Right lobe of liver (tissue), 6 donors: ENCODE data around the gene PDE9A. TPM values are rescaled to one million over a fixed set of nuclear protein-coding genes. Genes with fewer than 3 reads are reported as not detected.
A peak's percentile ranks its signal among the peaks of the same experiment; 100 is the strongest.

Experiments used
- ATAC-seq, 4 donors: fragments of 200-7000 bp; cut with Tn5 transposase; one replicate each; pipeline ENCODE4 v1.9.1; 2020; ENCODE audit warnings: mild to moderate bottlenecking in 4 of 4, moderate library complexity in 4 of 4
- DNase-seq, 3 donors: peaks; one replicate each; pipeline ENCODE4 v3.0.0-alpha.2; 2020
- H3K27ac ChIP-seq, 3 donors: fragments of 200-600 bp; one replicate each; pipeline ENCODE4 v1.8.0; 2022
- H3K27me3 ChIP-seq, 2 donors: fragments of 200-600 bp; one replicate each; pipeline ENCODE4 v1.8.0; 2022
- H3K36me3 ChIP-seq, 4 donors: fragments of 200-600 bp; sonication (generic) in 1 of 4; one replicate each; pipeline versions ENCODE4 v1.5.1 to v1.8.0; 2017 to 2022; ENCODE audit warnings: control low read depth in 1 of 4
- H3K4me1 ChIP-seq, 4 donors: fragments of 200-600 bp; sonication (generic) in 1 of 4; one replicate each; pipeline versions ENCODE4 v1.5.1 to v1.8.0; 2017 to 2022; ENCODE audit warnings: control low read depth in 1 of 4
- H3K4me3 ChIP-seq, 3 donors: fragments of 200-600 bp; one replicate each; pipeline ENCODE4 v1.8.0; 2022
- H3K9me3 ChIP-seq, 4 donors: fragments of 200-600 bp; sonication (generic) in 1 of 4; one replicate each; pipeline versions ENCODE4 v1.5.1 to v1.8.0; 2017 to 2022; ENCODE audit warnings: control low read depth in 1 of 4
- POLR2A ChIP-seq: fragments of 450-650 bp; IDR thresholded peaks from one replicate; pipeline ENCODE4 v1.6.1; 2017; ENCODE audit warnings: antibody characterized with exemption, mild to moderate bottlenecking
- WGBS: methylation state at CpG from one replicate; pipeline ENCODE4 v1.1.6; 2018; ENCODE audit warnings: low coverage, low lambda C conversion rate; ENCODE audit not compliant: insufficient coverage; ENCODE audit errors: missing lambda C conversion rate; 5-methylcytosine and 5-hydroxymethylcytosine counted together
- intact Hi-C, 2 donors: fragments of 100-400 bp; cut with DNase I; formaldehyde crosslinking; loops; one replicate each; pipeline versions ENCODE4 v1.11.2 to v1.14.1; 2022
- total RNA-seq, 6 experiments: library from RNA; depleted of rRNA in 2 of 6; stranded (reverse); fragments of >200 nt in 2 of 6; fragmentation: NEBNext Ultra II Directional in 3 of 6; extraction: Animal tissue kit (Norgen Biotek cat#: 25700) in 3 of 6; gene quantifications; one replicate each; pipeline versions ENCODE4 v1.1.0 to v1.2.4, GENCODE V29; 2016 to 2023
- TF ChIP-seq, protein P1 (sequence below), 4 donors: fragments of 200-600 bp in 3 of 4; fragments of 450-650 bp in 1 of 4; IDR thresholded peaks; one replicate each; pipeline versions ENCODE4 v1.5.1 to v1.8.0; 2016 to 2022; ENCODE audit warnings: antibody characterized with exemption in 4 of 4, mild to moderate bottlenecking in 2 of 4
- donor health status: DM: no; HTN: yes; CAD: no.
- donor health status: DM: no; HTN: no; CAD: no.
- donor health status: DM: no; HTN: no; CAD: no.
- donor health status: DM: no; HTN: yes; CAD: no.
- donor health status: DM: no; HTN: yes; CAD: no.

The PDE9A gene
- total RNA-seq, 6 experiments from 2014 or later: 1.1 to 5.9 (median 3.3) TPM

DNA sequence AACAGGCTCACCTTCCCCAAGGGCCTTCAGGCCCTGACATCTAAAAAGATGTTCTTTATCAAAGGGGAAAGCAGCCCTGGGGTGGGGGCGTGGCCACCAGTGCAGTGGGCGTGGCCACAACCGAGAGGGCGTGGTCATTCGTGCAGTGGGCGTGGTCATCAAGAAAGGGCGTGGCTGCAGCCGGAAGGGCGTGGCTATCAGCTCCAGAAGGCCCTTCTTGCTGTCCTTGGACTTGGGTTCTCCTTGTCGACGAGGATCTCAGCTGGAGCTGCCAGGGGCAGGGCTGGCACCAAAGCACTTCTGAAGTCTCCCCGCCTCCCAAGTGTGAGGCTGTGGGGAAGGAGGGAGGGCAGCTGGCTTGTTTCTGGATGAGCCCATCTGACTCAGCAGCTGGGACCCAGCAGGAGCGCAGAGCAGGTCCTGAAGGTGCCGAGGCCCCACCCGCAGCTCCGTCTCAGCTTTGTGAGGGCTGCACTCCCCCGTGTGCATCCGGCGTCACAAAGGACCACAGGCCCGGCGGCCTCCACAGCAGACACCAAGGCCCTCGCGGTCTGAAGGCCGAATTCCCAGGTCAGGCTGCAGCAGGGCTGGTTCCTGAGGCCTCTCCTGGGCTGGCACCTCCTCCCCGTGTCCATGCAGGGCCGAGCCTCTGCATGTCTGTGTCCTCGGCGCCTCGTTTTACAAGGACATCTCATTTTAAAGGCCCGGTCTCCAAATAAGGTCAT, 12.8 kb downstream of the PDE9A start:
- H3K9me3 ChIP-seq: no peaks in the 10 kb centered on the region
- no peak for DNase-seq
- H3K4me3 ChIP-seq: no peak overlapping the region
- H3K27me3 ChIP-seq: no peaks in the 10 kb centered on the region
- TF ChIP-seq, protein P1, sequence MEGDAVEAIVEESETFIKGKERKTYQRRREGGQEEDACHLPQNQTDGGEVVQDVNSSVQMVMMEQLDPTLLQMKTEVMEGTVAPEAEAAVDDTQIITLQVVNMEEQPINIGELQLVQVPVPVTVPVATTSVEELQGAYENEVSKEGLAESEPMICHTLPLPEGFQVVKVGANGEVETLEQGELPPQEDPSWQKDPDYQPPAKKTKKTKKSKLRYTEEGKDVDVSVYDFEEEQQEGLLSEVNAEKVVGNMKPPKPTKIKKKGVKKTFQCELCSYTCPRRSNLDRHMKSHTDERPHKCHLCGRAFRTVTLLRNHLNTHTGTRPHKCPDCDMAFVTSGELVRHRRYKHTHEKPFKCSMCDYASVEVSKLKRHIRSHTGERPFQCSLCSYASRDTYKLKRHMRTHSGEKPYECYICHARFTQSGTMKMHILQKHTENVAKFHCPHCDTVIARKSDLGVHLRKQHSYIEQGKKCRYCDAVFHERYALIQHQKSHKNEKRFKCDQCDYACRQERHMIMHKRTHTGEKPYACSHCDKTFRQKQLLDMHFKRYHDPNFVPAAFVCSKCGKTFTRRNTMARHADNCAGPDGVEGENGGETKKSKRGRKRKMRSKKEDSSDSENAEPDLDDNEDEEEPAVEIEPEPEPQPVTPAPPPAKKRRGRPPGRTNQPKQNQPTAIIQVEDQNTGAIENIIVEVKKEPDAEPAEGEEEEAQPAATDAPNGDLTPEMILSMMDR (IDR thresholded peaks at IDR 0.05): no peak
- no peak for TF ChIP-seq POLR2A
- WGBS: 72% methylated on average over 3 of the region's 30 CpGs
- intact Hi-C loops: no loop called here
- no peaks in the 10 kb centered on the region for H3K4me1 ChIP-seq
- peak in 1 of 4 donors; percentile 29 for ATAC-seq
- H3K36me3 ChIP-seq: no peaks in the 10 kb centered on the region
- H3K27ac ChIP-seq: no peak overlapping the region

DNA sequence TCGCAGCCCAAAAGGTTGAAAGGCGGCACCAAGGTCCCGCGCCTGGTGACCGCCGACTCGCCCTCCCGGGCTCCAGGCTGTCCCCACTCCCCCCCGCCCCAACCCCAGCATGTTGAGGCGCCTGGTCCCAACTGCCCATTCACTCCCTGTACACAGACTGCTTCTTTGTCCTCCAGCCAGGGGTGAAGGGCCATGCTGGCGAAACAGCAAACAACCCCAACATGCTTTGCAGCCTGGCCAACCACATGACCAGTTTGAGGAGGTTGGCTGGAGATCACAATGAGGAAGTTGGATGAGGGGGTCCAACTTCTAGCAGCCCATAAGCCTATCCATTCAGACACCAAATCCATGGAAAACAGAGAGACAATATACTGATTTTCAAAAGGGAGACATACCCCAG, 13.5 kb downstream of the PDE9A start:
- 100% methylated on average over 1 of the region's 11 CpGs for WGBS
- H3K36me3 ChIP-seq: no peaks in the 10 kb centered on the region
- H3K4me1 ChIP-seq: peaks cover 0 to 4% (median 2%) of the 10 kb centered on the region in 4 donors
- no peaks in the 10 kb centered on the region for H3K27me3 ChIP-seq
- ATAC-seq: no peak
- intact Hi-C loops: no loop called here
- H3K4me3 ChIP-seq: no peak overlapping the region
- no peak overlapping the region for H3K27ac ChIP-seq
- no peak for DNase-seq
- H3K9me3 ChIP-seq: no peaks in the 10 kb centered on the region
- TF ChIP-seq POLR2A: no peak
- TF ChIP-seq, protein P1 (IDR thresholded peaks at IDR 0.05): no peak

GRCh38 chr21:42668298-42668992, 15.0 kb downstream of the PDE9A start:
- Histone ChIP-seq H3K27ac (no peak overlapping the region), H3K27me3 (no peaks in the 10 kb centered on the region), H3K36me3 (no peaks in the 10 kb centered on the region), H3K4me3 (no peak overlapping the region), H3K4me1 (peaks cover 0 to 14% (median 7%) of the 10 kb centered on the region in 4 donors), H3K9me3 (no peaks in the 10 kb centered on the region)
- WGBS: 69% methylated on average over 14 of the region's 34 CpGs
- TF ChIP-seq POLR2A: no peak
- TF ChIP-seq, protein P1 (IDR thresholded peaks at IDR 0.05): no peak
- DNase-seq (no peak), ATAC-seq (no peak)
- intact Hi-C loops: no loop called here

DNA sequence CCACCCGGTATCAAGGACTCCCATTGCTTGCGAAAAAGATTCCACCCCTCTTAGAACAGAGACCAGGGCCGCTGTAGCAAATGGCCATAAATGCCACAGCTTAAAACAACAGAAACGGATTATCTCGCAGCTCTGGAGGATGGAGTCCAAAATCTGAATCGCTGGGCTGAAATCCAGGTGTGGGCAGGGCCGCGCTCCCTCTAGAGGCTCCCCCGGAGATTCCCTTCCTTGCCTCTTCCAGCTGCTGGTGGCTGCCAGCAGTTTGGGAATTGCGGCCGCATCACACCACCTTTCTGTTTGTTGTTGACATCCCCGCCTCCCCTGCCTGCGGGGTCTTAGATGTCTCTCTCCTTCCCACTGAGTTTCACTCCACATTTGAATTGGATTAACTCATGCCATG, 15.6 kb downstream of the PDE9A start:
- DNase-seq (no peak), ATAC-seq (peak; percentile 44 to 74 (median 58))
- Histone ChIP-seq H3K4me3 (no peak overlapping the region), H3K36me3 (no peaks in the 10 kb centered on the region), H3K27ac (no peak overlapping the region), H3K27me3 (no peaks in the 10 kb centered on the region), H3K4me1 (peaks cover 0 to 14% (median 7%) of the 10 kb centered on the region in 4 donors), H3K9me3 (no peaks in the 10 kb centered on the region)
- WGBS: 69% methylated on average over 12 of the region's 13 CpGs
- no peak for TF ChIP-seq POLR2A
- TF ChIP-seq, protein P1 (IDR thresholded peaks at IDR 0.05): peak in 3 of 4 donors; percentile 15 to 40 (median 33)
- intact Hi-C loops: no loop called here
